Breast epithelium (tissue), 3 donors: ENCODE measurements around the gene CCND3.

ENCODE experiments used
- POLR2A ChIP-seq: fragments of 450-650 bp; IDR thresholded peaks from one replicate; pipeline ENCODE4 v1.6.1; 2016; ENCODE audit warnings: antibody characterized with exemption, mild to moderate bottlenecking, moderate library complexity
- POLR2AphosphoS5 ChIP-seq, 3 donors: sonication (generic); formaldehyde crosslinking; IDR thresholded peaks; one replicate each; pipeline ENCODE4 v1.6.1; 2017; ENCODE audit warnings: antibody characterized with exemption in 3 of 3
- TF ChIP-seq, protein P1 (sequence below), 3 donors: fragments of 450-650 bp; IDR thresholded peaks; one replicate each; pipeline ENCODE4 v1.5.1; 2016 to 2017; ENCODE audit warnings: antibody characterized with exemption in 3 of 3, mild to moderate bottlenecking in 3 of 3, moderate library complexity in 3 of 3

DNA sequence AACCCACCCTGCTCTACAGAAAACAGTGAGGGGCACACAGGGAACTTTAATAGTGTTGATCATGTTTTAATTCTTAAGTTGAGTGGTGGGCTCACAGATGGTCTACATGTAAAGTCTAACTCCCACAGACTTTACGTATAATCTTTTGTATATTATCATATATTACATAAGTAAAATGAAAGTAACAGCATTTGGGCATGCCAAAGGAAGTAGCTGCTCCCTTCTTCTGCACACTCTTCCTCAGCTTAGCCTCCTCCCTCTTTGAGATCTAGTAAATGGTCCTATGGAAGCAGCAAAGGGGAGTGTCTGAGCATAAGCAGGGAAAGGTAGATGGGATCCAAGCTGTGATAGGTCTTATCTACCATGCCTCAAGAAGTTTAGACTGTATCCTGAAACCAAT is 31.9 kb downstream of the CCND3 start:
- TF ChIP-seq, protein P1, sequence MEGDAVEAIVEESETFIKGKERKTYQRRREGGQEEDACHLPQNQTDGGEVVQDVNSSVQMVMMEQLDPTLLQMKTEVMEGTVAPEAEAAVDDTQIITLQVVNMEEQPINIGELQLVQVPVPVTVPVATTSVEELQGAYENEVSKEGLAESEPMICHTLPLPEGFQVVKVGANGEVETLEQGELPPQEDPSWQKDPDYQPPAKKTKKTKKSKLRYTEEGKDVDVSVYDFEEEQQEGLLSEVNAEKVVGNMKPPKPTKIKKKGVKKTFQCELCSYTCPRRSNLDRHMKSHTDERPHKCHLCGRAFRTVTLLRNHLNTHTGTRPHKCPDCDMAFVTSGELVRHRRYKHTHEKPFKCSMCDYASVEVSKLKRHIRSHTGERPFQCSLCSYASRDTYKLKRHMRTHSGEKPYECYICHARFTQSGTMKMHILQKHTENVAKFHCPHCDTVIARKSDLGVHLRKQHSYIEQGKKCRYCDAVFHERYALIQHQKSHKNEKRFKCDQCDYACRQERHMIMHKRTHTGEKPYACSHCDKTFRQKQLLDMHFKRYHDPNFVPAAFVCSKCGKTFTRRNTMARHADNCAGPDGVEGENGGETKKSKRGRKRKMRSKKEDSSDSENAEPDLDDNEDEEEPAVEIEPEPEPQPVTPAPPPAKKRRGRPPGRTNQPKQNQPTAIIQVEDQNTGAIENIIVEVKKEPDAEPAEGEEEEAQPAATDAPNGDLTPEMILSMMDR (IDR thresholded peaks at IDR 0.05), result no peak
- no peak for TF ChIP-seq POLR2AphosphoS5 (IDR thresholded peaks at IDR 0.05)
- TF ChIP-seq POLR2A, result no peak
